ENCODE results near the gene FBH1.

DNA sequence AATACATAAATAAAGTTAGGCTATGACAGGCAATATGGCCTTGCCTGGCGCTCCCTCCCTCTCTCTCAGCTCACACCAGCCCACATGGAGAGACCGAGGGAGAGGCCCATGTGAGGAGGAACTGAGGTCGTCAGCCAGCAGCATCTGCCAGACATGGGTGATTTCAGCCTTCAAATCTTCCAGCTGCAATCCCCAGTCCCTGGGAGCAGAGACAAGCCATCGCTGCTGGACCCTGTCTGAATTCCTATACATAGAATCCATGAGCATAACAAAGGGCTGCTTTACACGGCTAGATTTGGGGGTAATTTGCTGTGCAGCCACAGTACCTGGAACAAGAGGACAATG, 35.9 kb upstream of the FBH1 start:
- no peak for TF ChIP-seq EZH2 (IDR thresholded peaks at IDR 0.05)
- TF ChIP-seq, protein P1, sequence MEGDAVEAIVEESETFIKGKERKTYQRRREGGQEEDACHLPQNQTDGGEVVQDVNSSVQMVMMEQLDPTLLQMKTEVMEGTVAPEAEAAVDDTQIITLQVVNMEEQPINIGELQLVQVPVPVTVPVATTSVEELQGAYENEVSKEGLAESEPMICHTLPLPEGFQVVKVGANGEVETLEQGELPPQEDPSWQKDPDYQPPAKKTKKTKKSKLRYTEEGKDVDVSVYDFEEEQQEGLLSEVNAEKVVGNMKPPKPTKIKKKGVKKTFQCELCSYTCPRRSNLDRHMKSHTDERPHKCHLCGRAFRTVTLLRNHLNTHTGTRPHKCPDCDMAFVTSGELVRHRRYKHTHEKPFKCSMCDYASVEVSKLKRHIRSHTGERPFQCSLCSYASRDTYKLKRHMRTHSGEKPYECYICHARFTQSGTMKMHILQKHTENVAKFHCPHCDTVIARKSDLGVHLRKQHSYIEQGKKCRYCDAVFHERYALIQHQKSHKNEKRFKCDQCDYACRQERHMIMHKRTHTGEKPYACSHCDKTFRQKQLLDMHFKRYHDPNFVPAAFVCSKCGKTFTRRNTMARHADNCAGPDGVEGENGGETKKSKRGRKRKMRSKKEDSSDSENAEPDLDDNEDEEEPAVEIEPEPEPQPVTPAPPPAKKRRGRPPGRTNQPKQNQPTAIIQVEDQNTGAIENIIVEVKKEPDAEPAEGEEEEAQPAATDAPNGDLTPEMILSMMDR (IDR thresholded peaks at IDR 0.05): no peak

All from neural progenitor cell (in vitro differentiated cells).